ENCODE measurements around the gene TACC3. TPM values are rescaled to one million over a fixed set of nuclear protein-coding genes. Genes with fewer than 3 reads are reported as not detected.

The TACC3 gene
- total and polyA plus RNA-seq, 2 of the 8 experiments (the other 6 are each of a cell fraction or from before 2014, with no cell fraction given), result 73.8 to 148 TPM

DNA sequence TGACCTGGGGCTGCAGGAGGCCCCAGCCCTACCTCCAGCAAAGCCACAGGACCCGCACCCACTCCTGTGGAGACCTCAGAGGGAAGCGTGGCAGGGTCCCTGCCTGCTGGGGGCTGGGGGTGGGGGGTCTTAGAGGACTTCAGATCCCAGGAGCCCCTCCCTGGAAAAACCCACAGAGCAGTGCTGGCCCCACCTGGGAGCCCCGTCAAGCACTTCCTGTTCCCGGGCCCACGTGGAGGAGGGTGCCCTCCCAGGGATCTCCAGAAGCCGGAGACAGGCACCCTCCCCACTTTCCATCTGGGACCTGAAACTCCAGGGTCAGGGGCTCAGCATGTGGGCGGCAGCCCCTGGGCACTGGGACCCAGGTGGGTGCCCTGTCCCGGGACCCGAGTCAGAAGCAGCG is 32.0 kb downstream of the TACC3 start:
- Histone ChIP-seq H3K9ac (replicated peaks in 1 of 4; ENCODE audit: extremely low read depth in 1 of 4, low read depth in 3 of 4, low read length in 3 of 4) (no peak overlapping the region), H3K36me3 (ENCODE audit: control insufficient read depth in 2 of 4, insufficient read depth in 4 of 4, low read length in 3 of 4) (no peaks in the 10 kb centered on the region), H2BK15ac (ENCODE audit: low read length) (no peak overlapping the region), H3K23ac (ENCODE audit: insufficient read length) (no peak overlapping the region), H3K4me3 (ENCODE audit: extremely low read depth in 1 of 4, insufficient read depth in 2 of 4, low read depth in 3 of 4, low read length in 4 of 4) (no peak overlapping the region), H2BK12ac (ENCODE audit: low read depth, low read length) (no peak overlapping the region), H3K79me2 (ENCODE audit: control insufficient read depth in 1 of 2, insufficient read depth in 2 of 2, low read length in 2 of 2) (no peaks in the 10 kb centered on the region), H4K5ac (ENCODE audit: insufficient read length, low read depth, low read length) (no peak overlapping the region), H2BK120ac (replicated peaks; ENCODE audit: low read depth, low read length) (no peak overlapping the region), H4K91ac (replicated peaks; ENCODE audit: insufficient read length, low read length) (no peak overlapping the region), H3K23me2 (ENCODE audit: low read depth, low read length) (no peaks in the 10 kb centered on the region), H3K9me3 (ENCODE audit: insufficient read depth in 2 of 2, low read depth in 1 of 2, low read length in 1 of 2) (no peaks in the 10 kb centered on the region), H3K27me3 (replicated peaks in 1 of 4; ENCODE audit: control insufficient read depth in 3 of 4, extremely low read depth in 1 of 4, insufficient read depth in 3 of 4, low read length in 3 of 4) (peaks cover 0 to 1% (median 0%) of the 10 kb centered on the region in 4 experiments; a peak in 1 of 7 replicates), H3K79me1 (ENCODE audit: low read depth, low read length) (no peaks in the 10 kb centered on the region), H2AK5ac (ENCODE audit: low read depth, low read length) (no peak overlapping the region), H3K27ac (ENCODE audit: low read depth, low read length) (no peak overlapping the region), H3K4ac (replicated peaks; ENCODE audit: insufficient read length, low read depth, low read length) (no peak overlapping the region), H2BK20ac (ENCODE audit: low read length) (no peak overlapping the region), H4K20me1 (replicated peaks in 1 of 2; ENCODE audit: control insufficient read depth in 1 of 2, insufficient read depth in 2 of 2, low read length in 2 of 2) (no peaks in the 10 kb centered on the region), H3K4me1 (replicated peaks in 1 of 4; ENCODE audit: control insufficient read depth in 3 of 4, insufficient read depth in 4 of 4, low read length in 3 of 4) (peaks cover 0 to 16% (median 8%) of the 10 kb centered on the region in 4 experiments; a peak in 5 of 7 replicates), H3K56ac (replicated peaks; ENCODE audit: insufficient read length, low read depth, low read length) (no peak overlapping the region), H3K14ac (ENCODE audit: insufficient read length) (no peak overlapping the region), H2AFZ (ENCODE audit: low read length) (no peak overlapping the region), H3K18ac (ENCODE audit: extremely low read depth, low read length) (no peak overlapping the region), H2BK5ac (ENCODE audit: low read depth, low read length) (no peak overlapping the region), H3K4me2 (ENCODE audit: insufficient read depth in 1 of 2, low read depth in 2 of 2, low read length in 2 of 2) (no peak overlapping the region), H4K8ac (ENCODE audit: extremely low read depth, insufficient read depth, low read length) (no peak overlapping the region)
- no peak for TF ChIP-seq RBBP5 (IDR thresholded peaks at IDR 0.05; ENCODE audit: borderline replicate concordance, low read depth, low read length)
- TF ChIP-seq SP2 (IDR thresholded peaks at IDR 0.05; ENCODE audit: low read length), result no peak
- no peak for TF ChIP-seq CBX5 (IDR thresholded peaks at IDR 0.05; ENCODE audit: low read depth, low read length)
- no peak for TF ChIP-seq RFX5 (IDR thresholded peaks at IDR 0.05; ENCODE audit: borderline replicate concordance, low read depth, low read length)
- TF ChIP-seq PHF8 (conservative IDR thresholded peaks at IDR 0.05; ENCODE audit: low read depth, low read length), result no peak
- POLR2A ChIA-PET (ENCODE audit: partially characterized antibody), result interaction anchor here (1.1 to 2.5 kb wide), 5 partner anchors 10 to 56 kb away, joined by 3 to 8 read pairs (median 5); partner anchors contain the start of genes TACC3 and TMEM129
- CTCF ChIA-PET (ENCODE audit: partially characterized antibody), result interaction anchor here (1.3 to 71.2 kb wide), 4 partner anchors 12 to 77 kb away, joined by 4 to 2507 read pairs (median 1256); partner anchors contain the start of gene FGFR3
- no peak for FAIRE-seq
- DNase-seq (ENCODE audit: low read depth in 1 of 2, low spot score in 2 of 2), result no peak
- 82% methylated on average over 9 of the region's 10 CpGs; no CpG with 5 or more reads in 1 of the 2 experiments for WGBS, 2 experiments (ENCODE audit: extremely low coverage in 1 of 2, insufficient coverage in 1 of 2, insufficient read length in 1 of 2, insufficient replicate concordance in 2 of 2, low coverage in 1 of 2, low lambda C conversion rate in 2 of 2, missing lambda C conversion rate in 1 of 2)
